Activated CD4-positive, CD25-positive, alpha-beta regulatory T cell (primary cell): Measurements from ENCODE around the gene MAP2K4.
"Not testable (repeated sequence)": the region's sequence is repeated elsewhere in the genome, so short reads cannot be mapped to it uniquely, and the experiment has no call there.

ENCODE experiments used
- DNase-seq, 4 experiments: peaks; one replicate each; lab custom pipeline; 2025; lab: John Stamatoyannopoulos, UW

MAP2K4 gene

DNA sequence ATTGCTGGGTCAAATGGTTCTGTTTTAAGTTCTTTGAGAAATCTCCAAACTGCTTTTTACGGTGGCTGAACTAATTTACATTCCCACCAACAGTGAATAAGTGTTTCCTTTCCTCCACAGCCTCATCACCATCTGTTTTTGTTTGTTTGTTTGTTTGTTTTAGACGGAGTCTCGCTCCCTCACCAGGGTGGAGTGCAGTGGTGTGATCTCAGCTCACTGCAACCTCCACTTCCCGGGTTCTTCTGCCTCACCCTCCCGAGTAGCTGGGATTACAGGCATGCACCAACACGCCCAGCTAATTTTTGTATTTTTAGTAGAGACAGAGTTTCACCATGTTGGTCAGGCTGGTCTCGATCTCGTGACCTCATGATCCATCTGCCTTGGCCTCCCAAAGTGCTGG, 141.5 kb downstream of the MAP2K4 start:
- not testable (repeated sequence) for DNase-seq

- no peak for DNase-seq
These were observed 143.4 kb downstream of the MAP2K4 start for GRCh38 chr17:12164085-12164484.

DNA sequence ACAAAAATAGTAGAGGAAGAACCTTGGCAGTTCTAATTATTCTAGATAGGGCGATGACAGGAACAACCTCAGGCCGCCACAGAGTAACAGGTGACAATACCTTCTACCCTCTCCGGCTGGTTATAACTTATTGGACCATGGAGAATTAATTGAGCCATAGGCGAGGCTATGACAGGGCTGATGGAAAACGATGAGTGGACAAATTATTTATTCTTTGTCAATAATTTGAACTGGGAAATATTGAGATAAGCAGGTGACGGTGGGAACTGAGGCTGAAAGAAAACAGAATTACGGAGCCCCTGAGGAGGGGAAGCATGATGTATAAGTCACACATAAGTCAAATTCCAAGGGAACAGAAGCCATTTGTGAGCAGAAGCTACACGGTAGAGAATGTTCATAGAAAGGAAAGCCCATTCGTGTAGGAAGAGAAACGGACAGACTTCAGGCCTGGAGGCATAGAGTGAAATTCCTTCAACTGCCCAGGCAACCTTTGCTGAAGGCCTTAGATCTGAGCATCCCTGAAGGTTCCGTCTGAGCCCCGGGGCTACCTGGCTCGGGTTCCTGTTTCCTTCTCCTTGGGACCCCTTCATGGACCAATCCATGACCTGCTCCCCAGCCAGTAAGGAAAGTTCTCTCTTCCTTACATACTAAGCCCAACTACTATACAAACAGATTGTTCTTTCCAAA, 158.1 kb downstream of the MAP2K4 start:
- DNase-seq: no peak

DNA sequence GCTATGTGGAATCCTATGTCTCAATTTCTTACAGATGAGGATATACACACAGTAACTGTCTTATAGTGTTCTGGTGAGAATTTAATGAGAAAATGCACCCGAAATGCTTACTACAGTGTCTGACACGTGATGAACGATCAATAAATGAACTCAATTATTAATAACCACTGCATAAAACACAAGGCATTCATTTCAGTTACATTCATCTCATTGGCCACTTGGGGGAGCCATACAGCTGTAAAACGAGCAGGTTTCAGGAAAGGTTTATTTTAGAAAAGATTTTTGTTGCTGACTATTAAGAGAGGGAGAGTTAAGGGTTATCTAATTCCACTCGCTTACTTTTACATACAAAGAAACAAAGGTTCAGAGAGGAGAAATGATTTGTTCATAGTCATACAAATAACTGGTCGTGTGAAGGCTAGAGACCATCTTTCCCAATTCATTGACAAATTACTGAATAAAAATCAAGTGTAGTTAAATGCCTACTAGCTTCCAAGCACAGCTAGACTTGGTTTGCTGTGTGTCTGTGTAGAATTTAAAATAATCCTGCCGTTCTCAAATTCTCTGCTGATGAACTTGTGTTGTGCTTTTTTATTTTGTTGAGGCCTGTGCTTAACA, 160.1 kb downstream of the MAP2K4 start:
- DNase-seq: no peak

DNA sequence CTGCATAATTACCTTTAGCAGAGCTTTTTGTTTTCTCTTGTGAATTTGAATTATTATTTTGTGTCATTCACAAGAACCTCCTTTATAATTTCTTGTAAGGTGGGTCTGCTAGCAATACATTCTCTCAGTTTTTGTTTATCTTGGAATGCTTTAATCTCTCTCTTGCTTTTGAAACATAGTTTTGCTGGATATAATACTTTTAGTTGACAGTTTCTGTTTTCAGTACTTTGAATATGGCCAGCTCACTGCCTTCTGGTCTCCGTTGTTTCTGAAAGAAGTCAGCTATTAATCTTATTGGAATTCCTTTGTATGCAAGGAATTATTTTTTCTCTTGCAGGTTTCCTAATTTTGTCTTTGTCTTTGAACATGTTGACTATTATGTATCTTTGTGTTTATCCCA, 167.0 kb downstream of the MAP2K4 start:
- DNase-seq: no peak

DNA sequence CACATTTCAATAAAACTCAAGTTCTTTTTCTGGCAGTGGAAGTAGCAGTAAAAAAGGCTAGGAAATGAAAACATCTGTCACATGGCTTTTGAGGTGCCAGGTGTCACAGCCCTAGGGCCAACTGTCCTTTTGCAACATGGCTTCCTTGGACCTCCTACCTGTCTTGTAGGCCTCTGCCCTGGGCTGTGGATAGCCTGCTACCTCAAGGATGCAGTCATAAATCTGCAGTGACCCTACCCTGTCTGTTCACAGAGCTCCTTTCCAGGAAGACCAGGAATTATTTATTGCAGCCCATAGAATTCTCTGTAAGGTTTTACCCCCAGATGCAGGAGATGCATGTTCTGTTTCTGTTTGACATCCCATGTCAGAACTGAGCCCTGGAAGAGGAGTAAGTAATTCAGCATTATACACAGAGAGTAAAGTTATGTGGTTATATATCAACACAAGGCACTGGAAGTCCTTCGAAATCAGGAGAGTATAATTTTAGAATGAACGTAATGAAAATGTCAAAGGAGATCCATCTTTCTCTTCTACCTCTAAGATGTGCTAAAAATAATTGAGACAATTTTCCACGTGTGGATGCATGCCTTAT, 172.6 kb downstream of the MAP2K4 start:
- DNase-seq: no peak
